Measurements from ENCODE around the gene C12orf50. TPM values are rescaled to one million over a fixed set of nuclear protein-coding genes. Genes with fewer than 3 reads are reported as not detected.

The C12orf50 gene
- total and polyA plus RNA-seq, 9 of the 15 experiments (the other 6 are each of a cell fraction or from before 2014, with no cell fraction given): 0.07 to 0.14 (median 0.11) TPM; not detected in 6

DNA sequence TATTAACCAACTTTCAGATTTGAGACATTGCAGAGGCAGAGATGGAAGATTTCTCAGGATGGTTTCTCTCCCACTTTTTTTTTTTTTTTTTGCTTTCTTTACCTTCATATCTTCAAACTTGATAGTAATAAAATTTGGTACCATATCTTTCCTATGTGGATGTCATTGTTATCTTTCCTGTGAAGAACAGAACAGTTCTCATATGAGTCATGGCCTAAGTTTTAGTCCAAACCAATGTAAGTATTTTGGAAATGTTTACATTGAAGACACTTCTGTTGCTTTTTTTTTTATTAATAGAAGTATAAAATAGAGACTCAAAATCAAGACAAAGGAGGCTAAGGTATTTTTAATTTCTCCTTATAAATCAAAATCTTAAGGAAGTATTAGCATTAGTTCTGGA lies 95.2 kb downstream of the C12orf50 start:
- H4K20me1 ChIP-seq (replicated peaks; ENCODE audit: control insufficient read depth, insufficient read depth, low read length): no peaks in the 10 kb centered on the region
- no peak overlapping the region for H3K27ac ChIP-seq (ENCODE audit: extremely low read depth, low read depth, low read length)
- TF ChIP-seq MTF1 (CRISPR knock-in tag; IDR thresholded peaks at IDR 0.05; ENCODE audit: borderline replicate concordance): no peak
- no peak overlapping the region for H3K4me2 ChIP-seq (ENCODE audit: insufficient read depth, low read length)
- no peaks in the 10 kb centered on the region for H3K4me1 ChIP-seq (replicated peaks in 1 of 2; ENCODE audit: control insufficient read depth in 2 of 2, insufficient read depth in 2 of 2, low read length in 2 of 2)
- FAIRE-seq (no peak), DNase-seq (ENCODE audit: extremely low read depth in 1 of 4, low spot score in 3 of 4) (no peak), ATAC-seq (no peak)
- no TSS peak for BruUV-seq (replicated peaks)
- ChIA-PET CTCF (ENCODE audit: low intra/inter-chr PET ratio) (no interaction called here), POLR2A (no interaction called here)
- H3K36me3 ChIP-seq (ENCODE audit: control insufficient read depth, insufficient read depth, low read length): no peaks in the 10 kb centered on the region
- no peak overlapping the region for H3K9ac ChIP-seq (ENCODE audit: insufficient read depth in 1 of 2, low read depth in 2 of 2, low read length in 2 of 2)
- no peaks in the 10 kb centered on the region for H3K9me1 ChIP-seq (ENCODE audit: control insufficient read depth, insufficient read depth, low read length)
- H3K9me3 ChIP-seq (replicated peaks; ENCODE audit: control insufficient read depth, insufficient read depth, low read depth, low read length): no peaks in the 10 kb centered on the region
- no peak overlapping the region for H3K4me3 ChIP-seq
- intact Hi-C loops (cut with micrococcal nuclease): no loop called here
- H2AFZ ChIP-seq (ENCODE audit: low read depth, low read length): no peak overlapping the region
- in situ Hi-C loops (cut with MboI): no loop called here
- no peaks in the 10 kb centered on the region for H3K79me2 ChIP-seq (ENCODE audit: control insufficient read depth, insufficient read depth, low read length)
- no peaks in the 10 kb centered on the region for H3K27me3 ChIP-seq (ENCODE audit: control insufficient read depth in 2 of 2, insufficient read depth in 2 of 2, low read length in 2 of 2)

DNA sequence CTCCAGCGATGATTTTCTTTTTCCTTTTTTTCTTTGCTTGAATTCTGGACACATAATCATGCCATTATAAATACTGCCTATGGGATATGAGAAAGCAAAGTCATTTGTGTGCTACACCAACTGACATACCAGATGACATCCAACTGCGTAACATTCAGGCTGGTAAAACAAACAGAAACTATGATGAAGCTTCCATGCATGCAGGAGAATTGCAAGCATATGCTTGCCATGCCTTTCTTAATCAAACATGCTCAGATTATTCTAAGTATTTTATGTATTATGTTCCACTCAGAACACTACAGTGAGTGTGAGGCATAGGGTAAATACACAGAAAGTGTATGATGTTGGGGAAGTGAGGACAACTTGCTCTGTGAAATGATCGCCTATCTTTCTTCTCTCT lies 97.4 kb downstream of the C12orf50 start:
- no TSS peak for BruUV-seq (replicated peaks)
- H2AFZ ChIP-seq (ENCODE audit: low read depth, low read length): no peak overlapping the region
- 0% methylated on average over 3 of the region's 3 CpGs for WGBS (ENCODE audit: insufficient coverage, low coverage, missing lambda C conversion rate)
- DNase-seq (ENCODE audit: extremely low read depth in 1 of 4, low spot score in 3 of 4): no peak
- TF ChIP-seq SIX5 (IDR thresholded peaks at IDR 0.05; ENCODE audit: borderline replicate concordance in 1 of 2, insufficient read depth in 1 of 2, low read depth in 1 of 2, low read length in 2 of 2): no peak
- no peak for TF ChIP-seq JUND (IDR thresholded peaks at IDR 0.05; ENCODE audit: borderline replicate concordance, low read depth, low read length)
- TF ChIP-seq JUND (tag; IDR thresholded peaks at IDR 0.05; ENCODE audit: borderline replicate concordance, low read depth, low read length): no peak
- H4K20me1 ChIP-seq (replicated peaks; ENCODE audit: control insufficient read depth, insufficient read depth, low read length): no peaks in the 10 kb centered on the region
- no peak overlapping the region for H3K27ac ChIP-seq (ENCODE audit: extremely low read depth, low read depth, low read length)
- no peaks in the 10 kb centered on the region for H3K9me1 ChIP-seq (ENCODE audit: control insufficient read depth, insufficient read depth, low read length)
- no peak overlapping the region for H3K4me3 ChIP-seq
- in situ Hi-C loops (cut with MboI): no loop called here
- no peaks in the 10 kb centered on the region for H3K9me3 ChIP-seq (replicated peaks; ENCODE audit: control insufficient read depth, insufficient read depth, low read depth, low read length)
- no peaks in the 10 kb centered on the region for H3K36me3 ChIP-seq (ENCODE audit: control insufficient read depth, insufficient read depth, low read length)
- CTCF ChIA-PET (ENCODE audit: low intra/inter-chr PET ratio): no interaction called here
- H3K4me1 ChIP-seq (replicated peaks in 1 of 2; ENCODE audit: control insufficient read depth in 2 of 2, insufficient read depth in 2 of 2, low read length in 2 of 2): no peaks in the 10 kb centered on the region
- H3K27me3 ChIP-seq (ENCODE audit: control insufficient read depth in 2 of 2, insufficient read depth in 2 of 2, low read length in 2 of 2): no peaks in the 10 kb centered on the region
- intact Hi-C loops (cut with micrococcal nuclease): no loop called here
- no peaks in the 10 kb centered on the region for H3K79me2 ChIP-seq (ENCODE audit: control insufficient read depth, insufficient read depth, low read length)
- ATAC-seq: no peak
- FAIRE-seq: no peak
- H3K9ac ChIP-seq (ENCODE audit: insufficient read depth in 1 of 2, low read depth in 2 of 2, low read length in 2 of 2): no peak overlapping the region
- POLR2A ChIA-PET: no interaction called here
- H3K4me2 ChIP-seq (ENCODE audit: insufficient read depth, low read length): no peak overlapping the region
